K562 (cell line): ENCODE results near the gene ZNF571.

Experiments
- CEBPB ChIP-seq: fragments of 450-650 bp; IDR thresholded peaks from 2 replicates; pipeline ENCODE4 v1.6.1; 2016; ENCODE audit warnings: missing genetic modification characterization, missing compliant biosample characterization
- DDX20 ChIP-seq: fragments of 450-650 bp; IDR thresholded peaks from 2 replicates; pipeline ENCODE4 v1.6.1; 2016; ENCODE audit warnings: missing genetic modification characterization, low read depth, mild to moderate bottlenecking, missing compliant biosample characterization, moderate library complexity
- MYC ChIP-seq, 2 experiments: fragments of 250-450 bp in 1 of 2; sonication (Bioruptor Pico) in 1 of 2; IDR thresholded peaks; 2 replicates each; pipeline versions ENCODE4 v1.5.1 to v1.6.1; 2012 to 2021; ENCODE audit warnings: low read depth in 2 of 2, borderline replicate concordance in 1 of 2, improper control_type of control experiment in 1 of 2, low read length in 1 of 2, mild to moderate bottlenecking in 1 of 2, moderate library complexity in 1 of 2
- NR2C2 ChIP-seq, 2 experiments: fragments of 200-800 bp in 1 of 2; sonication (Bioruptor generic) in 1 of 2; sonication (generic) in 1 of 2; formaldehyde crosslinking in 1 of 2; IDR thresholded peaks; 2 replicates each; pipeline versions ENCODE4 v1.6.1 to v1.8.0; 2016 to 2022; ENCODE audit warnings: mild to moderate bottlenecking in 1 of 2, missing compliant biosample characterization in 1 of 2, missing genetic modification characterization in 1 of 2, missing genetic modification reagents in 1 of 2
- NRF1 ChIP-seq, 2 experiments: fragments of 450-650 bp; IDR thresholded peaks in 1 of 2; conservative IDR thresholded peaks in 1 of 2; 2 replicates each; pipeline ENCODE4 v1.6.1; 2014; ENCODE audit warnings: mild to moderate bottlenecking in 2 of 2
- RNF219 ChIP-seq: fragments of 250-450 bp; sonication (Bioruptor Pico); IDR thresholded peaks from 2 replicates; pipeline ENCODE4 v1.5.0; 2022; ENCODE audit warnings: mild to moderate bottlenecking
- SIN3A ChIP-seq, 2 experiments: fragments of 150-350 bp in 1 of 2; IDR thresholded peaks; 2 replicates each; pipeline ENCODE4 v1.6.1; 2011 to 2016; ENCODE audit warnings: borderline replicate concordance in 2 of 2, low read depth in 2 of 2, low read length in 2 of 2, mild to moderate bottlenecking in 2 of 2, moderate library complexity in 2 of 2; ENCODE audit not compliant: control insufficient read depth in 1 of 2
- STAT5B ChIP-seq: fragments of 250-450 bp; sonication (Bioruptor Pico); IDR thresholded peaks from 2 replicates; pipeline ENCODE4 v1.8.0; 2021; ENCODE audit warnings: mild to moderate bottlenecking, inconsistent platforms
- ZBTB8A ChIP-seq: fragments of 450-650 bp; IDR thresholded peaks from 2 replicates; pipeline ENCODE4 v1.6.1; 2018; ENCODE audit warnings: mild to moderate bottlenecking, moderate library complexity; ENCODE audit not compliant: partially characterized antibody
- ZNF282 ChIP-seq: sonication (generic); formaldehyde crosslinking; IDR thresholded peaks from 2 replicates; pipeline ENCODE4 v1.8.1; 2023; ENCODE audit warnings: missing genetic modification reagents
- TF ChIP-seq, protein P1 (sequence below): sonication (generic); formaldehyde crosslinking; IDR thresholded peaks from 2 replicates; pipeline ENCODE4 v1.8.1; 2022; ENCODE audit warnings: missing genetic modification reagents
- TF ChIP-seq, protein P2 (sequence below), 3 experiments: IDR thresholded peaks in 2 of 3; conservative IDR thresholded peaks in 1 of 3; 2 replicates each; pipeline ENCODE4 v1.5.1; 2011 to 2012; ENCODE audit warnings: low read length in 3 of 3, mild to moderate bottlenecking in 3 of 3, control low read depth in 2 of 3, improper control_type of control experiment in 1 of 3, inconsistent platforms in 1 of 3, low read depth in 1 of 3, mixed read lengths in 1 of 3, moderate library complexity in 1 of 3; ENCODE audit not compliant: insufficient read depth in 2 of 3
- TF ChIP-seq, protein P3 (sequence below): fragments of 250-450 bp; sonication (Bioruptor Pico); IDR thresholded peaks from 2 replicates; pipeline ENCODE4 v1.5.0; 2020; ENCODE audit warnings: mild to moderate bottlenecking

GRCh38 chr19:37519890-37520289, 74.7 kb downstream of the ZNF571 start:
- TF ChIP-seq, protein P1, sequence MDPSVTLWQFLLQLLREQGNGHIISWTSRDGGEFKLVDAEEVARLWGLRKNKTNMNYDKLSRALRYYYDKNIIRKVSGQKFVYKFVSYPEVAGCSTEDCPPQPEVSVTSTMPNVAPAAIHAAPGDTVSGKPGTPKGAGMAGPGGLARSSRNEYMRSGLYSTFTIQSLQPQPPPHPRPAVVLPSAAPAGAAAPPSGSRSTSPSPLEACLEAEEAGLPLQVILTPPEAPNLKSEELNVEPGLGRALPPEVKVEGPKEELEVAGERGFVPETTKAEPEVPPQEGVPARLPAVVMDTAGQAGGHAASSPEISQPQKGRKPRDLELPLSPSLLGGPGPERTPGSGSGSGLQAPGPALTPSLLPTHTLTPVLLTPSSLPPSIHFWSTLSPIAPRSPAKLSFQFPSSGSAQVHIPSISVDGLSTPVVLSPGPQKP: no peak
- no peak for TF ChIP-seq ZNF282 (CRISPR knock-in tag)
- TF ChIP-seq CEBPB: no peak
- TF ChIP-seq MYC (IDR thresholded peaks at IDR 0.05; ENCODE audit: low read depth, low read length): no peak
- no peak for TF ChIP-seq MYC (CRISPR knock-in tag; IDR thresholded peaks at IDR 0.05; ENCODE audit: borderline replicate concordance, low read depth)
- TF ChIP-seq ZBTB8A: no peak
- no peak for TF ChIP-seq DDX20 (tag)
- TF ChIP-seq, protein P2, sequence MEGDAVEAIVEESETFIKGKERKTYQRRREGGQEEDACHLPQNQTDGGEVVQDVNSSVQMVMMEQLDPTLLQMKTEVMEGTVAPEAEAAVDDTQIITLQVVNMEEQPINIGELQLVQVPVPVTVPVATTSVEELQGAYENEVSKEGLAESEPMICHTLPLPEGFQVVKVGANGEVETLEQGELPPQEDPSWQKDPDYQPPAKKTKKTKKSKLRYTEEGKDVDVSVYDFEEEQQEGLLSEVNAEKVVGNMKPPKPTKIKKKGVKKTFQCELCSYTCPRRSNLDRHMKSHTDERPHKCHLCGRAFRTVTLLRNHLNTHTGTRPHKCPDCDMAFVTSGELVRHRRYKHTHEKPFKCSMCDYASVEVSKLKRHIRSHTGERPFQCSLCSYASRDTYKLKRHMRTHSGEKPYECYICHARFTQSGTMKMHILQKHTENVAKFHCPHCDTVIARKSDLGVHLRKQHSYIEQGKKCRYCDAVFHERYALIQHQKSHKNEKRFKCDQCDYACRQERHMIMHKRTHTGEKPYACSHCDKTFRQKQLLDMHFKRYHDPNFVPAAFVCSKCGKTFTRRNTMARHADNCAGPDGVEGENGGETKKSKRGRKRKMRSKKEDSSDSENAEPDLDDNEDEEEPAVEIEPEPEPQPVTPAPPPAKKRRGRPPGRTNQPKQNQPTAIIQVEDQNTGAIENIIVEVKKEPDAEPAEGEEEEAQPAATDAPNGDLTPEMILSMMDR (IDR thresholded peaks at IDR 0.05 in 2 of 3, conservative IDR thresholded peaks at IDR 0.05 in 1 of 3; ENCODE audit: insufficient read depth in 2 of 3, low read depth in 1 of 3, low read length in 3 of 3): no peak
- no peak for TF ChIP-seq STAT5B (CRISPR knock-in tag)
- no peak for TF ChIP-seq RNF219 (CRISPR knock-in tag)
- TF ChIP-seq SIN3A (IDR thresholded peaks at IDR 0.05; ENCODE audit: borderline replicate concordance in 2 of 2, control insufficient read depth in 1 of 2, low read depth in 2 of 2, low read length in 2 of 2): no peak
- TF ChIP-seq, protein P3, sequence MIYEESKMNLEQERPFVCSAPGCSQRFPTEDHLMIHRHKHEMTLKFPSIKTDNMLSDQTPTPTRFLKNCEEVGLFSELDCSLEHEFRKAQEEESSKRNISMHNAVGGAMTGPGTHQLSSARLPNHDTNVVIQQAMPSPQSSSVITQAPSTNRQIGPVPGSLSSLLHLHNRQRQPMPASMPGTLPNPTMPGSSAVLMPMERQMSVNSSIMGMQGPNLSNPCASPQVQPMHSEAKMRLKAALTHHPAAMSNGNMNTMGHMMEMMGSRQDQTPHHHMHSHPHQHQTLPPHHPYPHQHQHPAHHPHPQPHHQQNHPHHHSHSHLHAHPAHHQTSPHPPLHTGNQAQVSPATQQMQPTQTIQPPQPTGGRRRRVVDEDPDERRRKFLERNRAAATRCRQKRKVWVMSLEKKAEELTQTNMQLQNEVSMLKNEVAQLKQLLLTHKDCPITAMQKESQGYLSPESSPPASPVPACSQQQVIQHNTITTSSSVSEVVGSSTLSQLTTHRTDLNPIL: no peak
- no peak for TF ChIP-seq NR2C2 (CRISPR knock-in tag; IDR thresholded peaks at IDR 0.05)
- no peak for TF ChIP-seq NR2C2 (tag; IDR thresholded peaks at IDR 0.05)
- TF ChIP-seq NRF1 (conservative IDR thresholded peaks at IDR 0.05 in 1 of 2, IDR thresholded peaks at IDR 0.05 in 1 of 2): no peak
